Measurements from ENCODE around the gene CNTNAP2. TPM values are rescaled to one million over a fixed set of nuclear protein-coding genes. Genes with fewer than 3 reads are reported as not detected.

CNTNAP2 gene
- total RNA-seq, 4 donors from 2014 or later = not detected

GRCh38 chr7:147509035-147509501 lies 1392.5 kb downstream of the CNTNAP2 start:
- Histone ChIP-seq H3K27ac (no peak overlapping the region), H3K36me3 (no peaks in the 10 kb centered on the region), H3K4me1 (no peaks in the 10 kb centered on the region), H3K9me3 (no peaks in the 10 kb centered on the region), H3K27me3 (no peaks in the 10 kb centered on the region), H3K4me3 (no peak overlapping the region)
- DNase-seq = no peak
- TF ChIP-seq CTCF (IDR thresholded peaks at IDR 0.05 in 4 of 5, conservative IDR thresholded peaks at IDR 0.05 in 1 of 5) (no peak), POLR2A (IDR thresholded peaks at IDR 0.05) (no peak)
- ATAC-seq = no peak
- in situ Hi-C loops (cut with MboI; ENCODE audit: low sequenced_read_pairs in 4 of 4) (no loop called here), intact Hi-C loops (cut with DNase I; ENCODE audit: low total_unique reads) (no loop called here)

GRCh38 chr7:147509541-147510200 lies 1393.1 kb downstream of the CNTNAP2 start:
- Histone ChIP-seq H3K4me1 (no peaks in the 10 kb centered on the region), H3K27ac (no peak overlapping the region), H3K4me3 (no peak overlapping the region), H3K27me3 (no peaks in the 10 kb centered on the region), H3K9me3 (no peaks in the 10 kb centered on the region), H3K36me3 (no peaks in the 10 kb centered on the region)
- DNase-seq (no peak), ATAC-seq (no peak)
- in situ Hi-C loops (cut with MboI; ENCODE audit: low sequenced_read_pairs in 4 of 4) = no loop called here
- no peak for TF ChIP-seq POLR2A (IDR thresholded peaks at IDR 0.05)
- TF ChIP-seq CTCF (IDR thresholded peaks at IDR 0.05 in 4 of 5, conservative IDR thresholded peaks at IDR 0.05 in 1 of 5) = no peak
- intact Hi-C loops (cut with DNase I; ENCODE audit: low total_unique reads) = no loop called here

GRCh38 chr7:147510201-147510542 lies 1393.6 kb downstream of the CNTNAP2 start:
- no peak for ATAC-seq
- no peaks in the 10 kb centered on the region for H3K4me1 ChIP-seq
- H3K27me3 ChIP-seq = no peaks in the 10 kb centered on the region
- intact Hi-C loops (cut with DNase I; ENCODE audit: low total_unique reads) (no loop called here), in situ Hi-C loops (cut with MboI; ENCODE audit: low sequenced_read_pairs in 4 of 4) (no loop called here)
- no peaks in the 10 kb centered on the region for H3K9me3 ChIP-seq
- no peak overlapping the region for H3K4me3 ChIP-seq
- no peak for DNase-seq
- TF ChIP-seq POLR2A (IDR thresholded peaks at IDR 0.05) = no peak
- TF ChIP-seq CTCF (IDR thresholded peaks at IDR 0.05 in 4 of 5, conservative IDR thresholded peaks at IDR 0.05 in 1 of 5) = no peak
- no peaks in the 10 kb centered on the region for H3K36me3 ChIP-seq
- no peak overlapping the region for H3K27ac ChIP-seq

DNA sequence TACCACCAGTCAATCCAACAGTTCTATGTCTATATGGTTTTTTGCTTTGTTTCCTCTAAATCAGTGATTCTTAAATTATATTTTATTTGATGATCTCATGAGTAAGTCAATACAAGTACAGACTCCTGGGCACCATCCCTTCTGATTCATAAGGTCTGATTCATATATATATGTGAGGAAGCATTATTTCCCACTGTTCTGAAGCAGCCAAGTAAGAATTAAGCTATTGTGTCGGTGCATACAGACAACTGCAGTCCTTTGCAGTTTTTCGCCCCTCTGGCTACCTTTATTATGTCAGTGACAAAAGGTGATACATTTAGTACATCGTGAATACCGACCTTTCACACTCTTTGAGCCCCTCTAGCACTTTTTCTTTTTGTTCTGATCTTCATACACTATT lies 1394.3 kb downstream of the CNTNAP2 start:
- H3K9me3 ChIP-seq = no peaks in the 10 kb centered on the region
- intact Hi-C loops (cut with DNase I; ENCODE audit: low total_unique reads) = no loop called here
- H3K27ac ChIP-seq = no peak overlapping the region
- in situ Hi-C loops (cut with MboI; ENCODE audit: low sequenced_read_pairs in 4 of 4) = no loop called here
- no peak overlapping the region for H3K4me3 ChIP-seq
- no peak for TF ChIP-seq CTCF (IDR thresholded peaks at IDR 0.05 in 4 of 5, conservative IDR thresholded peaks at IDR 0.05 in 1 of 5)
- no peak for TF ChIP-seq POLR2A (IDR thresholded peaks at IDR 0.05)
- no peaks in the 10 kb centered on the region for H3K4me1 ChIP-seq
- ATAC-seq (no peak), DNase-seq (no peak)
- no peaks in the 10 kb centered on the region for H3K27me3 ChIP-seq
- H3K36me3 ChIP-seq = no peaks in the 10 kb centered on the region

- in situ Hi-C loops (cut with MboI; ENCODE audit: low sequenced_read_pairs in 4 of 4) (no loop called here), intact Hi-C loops (cut with DNase I; ENCODE audit: low total_unique reads) (no loop called here)
- no peaks in the 10 kb centered on the region for H3K36me3 ChIP-seq
- TF ChIP-seq CTCF (IDR thresholded peaks at IDR 0.05 in 4 of 5, conservative IDR thresholded peaks at IDR 0.05 in 1 of 5) = no peak
- no peak for TF ChIP-seq POLR2A (IDR thresholded peaks at IDR 0.05)
- no peaks in the 10 kb centered on the region for H3K27me3 ChIP-seq
- no peak overlapping the region for H3K4me3 ChIP-seq
- H3K4me1 ChIP-seq = no peaks in the 10 kb centered on the region
- no peaks in the 10 kb centered on the region for H3K9me3 ChIP-seq
- H3K27ac ChIP-seq = no peak overlapping the region
- DNase-seq (no peak), ATAC-seq (no peak)
Observed at GRCh38 chr7:147513451-147513850, 1396.8 kb downstream of the CNTNAP2 start.

Data from gastrocnemius medialis (tissue), 4 donors.